HG02840 (cell line): ENCODE results near the gene EIF4EBP3.
"Not testable (repeated sequence)": the region's sequence is repeated elsewhere in the genome, so short reads cannot be mapped to it uniquely, and the experiment has no call there.

ENCODE experiments used
- ATAC-seq: cut with Tn5 transposase; IDR thresholded peaks from one replicate; pipeline ENCODE4 v1.9.1; 2021; ENCODE audit warnings: mild to moderate bottlenecking, moderate library complexity, moderate number of reproducible peaks; ENCODE audit not compliant: unreplicated experiment, low FRiP score

EIF4EBP3 gene

GRCh38 chr5:140574165-140574564 lies 26.7 kb downstream of the EIF4EBP3 start:
- ATAC-seq = no peak

GRCh38 chr5:140575309-140575708 lies 27.8 kb downstream of the EIF4EBP3 start:
- ATAC-seq = no peak

GRCh38 chr5:140576776-140577201 lies 29.3 kb downstream of the EIF4EBP3 start:
- no peak for ATAC-seq

- ATAC-seq = not testable (repeated sequence)
These were observed 31.8 kb downstream of the EIF4EBP3 start for GRCh38 chr5:140579188-140579747.

GRCh38 chr5:140587495-140587894 lies 40.0 kb downstream of the EIF4EBP3 start:
- ATAC-seq = no peak

GRCh38 chr5:140588311-140589070 lies 41.0 kb downstream of the EIF4EBP3 start:
- ATAC-seq = no peak

GRCh38 chr5:140590861-140591260 lies 43.4 kb downstream of the EIF4EBP3 start:
- ATAC-seq = no peak

GRCh38 chr5:140591747-140592372 lies 44.4 kb downstream of the EIF4EBP3 start:
- ATAC-seq = no peak

GRCh38 chr5:140593070-140593469 lies 45.6 kb downstream of the EIF4EBP3 start:
- not testable (repeated sequence) for ATAC-seq

GRCh38 chr5:140594169-140594568 lies 46.7 kb downstream of the EIF4EBP3 start:
- ATAC-seq = no peak

GRCh38 chr5:140595538-140596300 lies 48.3 kb downstream of the EIF4EBP3 start:
- ATAC-seq = no peak

GRCh38 chr5:140596321-140596741 lies 48.9 kb downstream of the EIF4EBP3 start:
- no peak for ATAC-seq

GRCh38 chr5:140598836-140599235 lies 51.4 kb downstream of the EIF4EBP3 start:
- no peak for ATAC-seq
